ENCODE results near the gene PARD3B. TPM values are rescaled to one million over a fixed set of nuclear protein-coding genes. Genes with fewer than 3 reads are reported as not detected.
"Not testable (repeated sequence)": the region's sequence is repeated elsewhere in the genome, so short reads cannot be mapped to it uniquely, and the experiment has no call there.

PARD3B gene
- total RNA-seq, 6 experiments from 2014 or later: 5.3 to 11.2 (median 8.3) TPM

DNA sequence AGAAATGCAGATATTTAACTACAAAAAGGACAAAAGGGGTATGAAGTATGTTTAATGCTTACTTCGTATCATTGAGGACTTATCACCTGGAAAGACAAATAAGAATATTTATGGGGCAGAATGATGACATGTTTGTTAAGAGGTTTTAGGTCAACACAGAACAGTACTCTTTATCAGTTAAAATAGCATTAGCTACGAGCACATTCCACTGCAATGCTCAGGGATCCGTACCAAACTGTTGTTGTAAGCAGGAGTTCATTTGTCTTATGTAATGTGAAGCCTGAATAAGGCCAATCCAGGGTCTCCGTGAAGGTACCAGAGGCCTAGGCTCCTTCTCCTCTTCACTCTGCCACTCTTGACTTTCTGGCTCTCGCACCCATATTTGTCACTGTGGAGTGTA, 671.3 kb downstream of the PARD3B start:
- DNase-seq (no peak), ATAC-seq (no peak)
- Histone ChIP-seq H3K4me3 (no peak overlapping the region), H3K36me3 (no peaks in the 10 kb centered on the region), H3K9me3 (no peaks in the 10 kb centered on the region), H3K4me1 (no peaks in the 10 kb centered on the region), H3K27ac (no peak overlapping the region), H3K27me3 (no peaks in the 10 kb centered on the region)
- WGBS (ENCODE audit: insufficient coverage, low coverage, low lambda C conversion rate, missing lambda C conversion rate): 65% methylated on average over 5 of the region's 5 CpGs
- TF ChIP-seq POLR2A (IDR thresholded peaks at IDR 0.05): no peak
- intact Hi-C loops (cut with DNase I): no loop called here

DNA sequence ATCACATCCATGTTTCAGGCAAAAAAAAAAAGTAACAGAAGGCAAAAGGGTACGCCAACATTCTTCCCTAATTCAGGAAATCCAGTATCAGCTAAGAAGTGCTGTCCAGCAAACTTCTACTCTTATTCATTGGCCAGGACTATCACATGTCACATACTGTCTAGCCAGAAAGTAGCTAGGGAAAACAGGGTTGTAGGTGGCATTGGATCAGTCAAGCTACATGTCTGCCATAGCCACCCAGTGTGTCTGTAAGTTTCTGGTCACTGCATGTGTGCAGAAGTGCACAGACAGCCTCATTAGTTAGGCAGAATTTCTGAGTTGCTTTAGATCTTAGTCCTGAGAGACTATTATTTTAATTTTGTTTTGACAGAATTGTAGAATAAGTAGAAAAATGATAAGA, 671.7 kb downstream of the PARD3B start:
- ATAC-seq (no peak), DNase-seq (no peak)
- intact Hi-C loops (cut with DNase I): no loop called here
- Histone ChIP-seq H3K9me3 (no peaks in the 10 kb centered on the region), H3K36me3 (no peaks in the 10 kb centered on the region), H3K4me1 (no peaks in the 10 kb centered on the region), H3K27me3 (no peaks in the 10 kb centered on the region), H3K4me3 (no peak overlapping the region), H3K27ac (no peak overlapping the region)
- WGBS (ENCODE audit: insufficient coverage, low coverage, low lambda C conversion rate, missing lambda C conversion rate): 47% methylated on average over 1 of the region's 1 CpG
- no peak for TF ChIP-seq POLR2A (IDR thresholded peaks at IDR 0.05)
- TF ChIP-seq, protein P1, sequence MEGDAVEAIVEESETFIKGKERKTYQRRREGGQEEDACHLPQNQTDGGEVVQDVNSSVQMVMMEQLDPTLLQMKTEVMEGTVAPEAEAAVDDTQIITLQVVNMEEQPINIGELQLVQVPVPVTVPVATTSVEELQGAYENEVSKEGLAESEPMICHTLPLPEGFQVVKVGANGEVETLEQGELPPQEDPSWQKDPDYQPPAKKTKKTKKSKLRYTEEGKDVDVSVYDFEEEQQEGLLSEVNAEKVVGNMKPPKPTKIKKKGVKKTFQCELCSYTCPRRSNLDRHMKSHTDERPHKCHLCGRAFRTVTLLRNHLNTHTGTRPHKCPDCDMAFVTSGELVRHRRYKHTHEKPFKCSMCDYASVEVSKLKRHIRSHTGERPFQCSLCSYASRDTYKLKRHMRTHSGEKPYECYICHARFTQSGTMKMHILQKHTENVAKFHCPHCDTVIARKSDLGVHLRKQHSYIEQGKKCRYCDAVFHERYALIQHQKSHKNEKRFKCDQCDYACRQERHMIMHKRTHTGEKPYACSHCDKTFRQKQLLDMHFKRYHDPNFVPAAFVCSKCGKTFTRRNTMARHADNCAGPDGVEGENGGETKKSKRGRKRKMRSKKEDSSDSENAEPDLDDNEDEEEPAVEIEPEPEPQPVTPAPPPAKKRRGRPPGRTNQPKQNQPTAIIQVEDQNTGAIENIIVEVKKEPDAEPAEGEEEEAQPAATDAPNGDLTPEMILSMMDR (IDR thresholded peaks at IDR 0.05): no peak

DNA sequence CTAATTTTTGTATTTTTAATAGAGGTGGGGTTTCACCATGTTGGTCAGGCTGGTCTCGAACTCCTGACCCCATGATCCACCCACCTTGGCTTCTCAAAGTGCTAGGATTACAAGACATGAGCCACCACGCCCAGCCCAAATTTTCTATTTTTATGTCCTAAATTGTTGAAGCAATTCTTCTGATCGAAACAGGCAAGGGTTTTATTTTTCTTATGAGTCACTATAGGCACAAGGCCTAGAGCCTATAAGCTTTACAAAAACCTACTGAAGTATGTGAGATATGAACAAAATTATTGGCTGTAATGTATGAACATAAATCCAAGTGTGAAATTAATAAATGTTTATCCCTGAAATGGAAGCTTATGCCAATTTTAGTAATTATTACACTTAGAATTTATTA, 672.8 kb downstream of the PARD3B start:
- no peaks in the 10 kb centered on the region for H3K36me3 ChIP-seq
- no peaks in the 10 kb centered on the region for H3K27me3 ChIP-seq
- ATAC-seq (no peak), DNase-seq (no peak)
- TF ChIP-seq POLR2A (IDR thresholded peaks at IDR 0.05): no peak
- TF ChIP-seq, protein P1 (IDR thresholded peaks at IDR 0.05): no peak
- 84% methylated on average over 2 of the region's 3 CpGs for WGBS (ENCODE audit: insufficient coverage, low coverage, low lambda C conversion rate, missing lambda C conversion rate)
- H3K4me3 ChIP-seq: no peak overlapping the region
- H3K27ac ChIP-seq: no peak overlapping the region
- no peaks in the 10 kb centered on the region for H3K4me1 ChIP-seq
- intact Hi-C loops (cut with DNase I): no loop called here
- H3K9me3 ChIP-seq: no peaks in the 10 kb centered on the region

DNA sequence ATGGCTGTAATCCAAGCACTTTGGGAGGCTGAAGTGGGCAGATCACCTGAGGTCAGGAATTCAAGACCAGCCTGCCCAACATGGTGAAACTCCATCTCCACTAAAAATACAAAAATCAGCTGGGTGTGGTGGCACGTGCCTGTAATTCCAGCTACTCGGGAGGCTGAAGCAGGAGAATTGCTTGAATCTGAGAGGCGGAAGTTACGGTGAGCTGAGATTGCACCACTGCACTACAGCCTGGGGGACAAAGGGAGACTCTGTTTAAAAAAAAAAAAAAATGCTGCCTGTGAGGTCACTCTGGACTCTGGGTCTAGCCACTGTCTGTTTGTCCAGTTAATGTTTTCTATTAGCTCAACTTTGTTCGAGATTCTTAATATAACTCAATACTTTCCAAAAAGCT, 673.5 kb downstream of the PARD3B start:
- DNase-seq; H3K4me1 ChIP-seq; H3K27ac ChIP-seq; ATAC-seq; H3K36me3 ChIP-seq; H3K9me3 ChIP-seq; H3K27me3 ChIP-seq; H3K4me3 ChIP-seq; intact Hi-C loops (cut with DNase I): not testable (repeated sequence)
- WGBS (ENCODE audit: insufficient coverage, low coverage, low lambda C conversion rate, missing lambda C conversion rate): 82% methylated on average over 2 of the region's 5 CpGs

DNA sequence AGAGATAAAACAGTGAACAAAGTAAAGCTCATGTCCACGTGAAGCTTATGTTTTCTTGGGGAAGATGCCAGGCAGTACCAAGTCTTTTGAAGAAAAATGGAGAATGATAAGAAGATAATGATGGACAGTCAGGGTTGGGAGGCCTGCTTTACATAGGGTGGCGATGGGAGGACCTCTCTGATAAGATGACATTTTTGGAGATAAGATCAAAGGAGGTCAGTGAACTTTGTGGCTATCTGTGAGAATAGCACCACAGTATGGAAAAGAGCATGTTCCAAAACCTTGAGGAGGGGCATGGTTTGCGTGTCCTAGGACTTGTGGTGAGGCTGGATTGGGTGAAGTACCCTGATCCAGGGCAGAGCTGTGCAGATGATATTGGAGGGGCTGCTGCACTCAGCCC, 675.3 kb downstream of the PARD3B start:
- WGBS (ENCODE audit: insufficient coverage, low coverage, low lambda C conversion rate, missing lambda C conversion rate): 36% methylated on average over 2 of the region's 3 CpGs
- no peak overlapping the region for H3K27ac ChIP-seq
- H3K4me1 ChIP-seq: no peaks in the 10 kb centered on the region
- DNase-seq (no peak), ATAC-seq (no peak)
- H3K4me3 ChIP-seq: no peak overlapping the region
- no peaks in the 10 kb centered on the region for H3K27me3 ChIP-seq
- intact Hi-C loops (cut with DNase I): no loop called here
- H3K9me3 ChIP-seq: no peaks in the 10 kb centered on the region
- TF ChIP-seq POLR2A (IDR thresholded peaks at IDR 0.05): no peak
- TF ChIP-seq, protein P1 (IDR thresholded peaks at IDR 0.05): no peak
- no peaks in the 10 kb centered on the region for H3K36me3 ChIP-seq

DNA sequence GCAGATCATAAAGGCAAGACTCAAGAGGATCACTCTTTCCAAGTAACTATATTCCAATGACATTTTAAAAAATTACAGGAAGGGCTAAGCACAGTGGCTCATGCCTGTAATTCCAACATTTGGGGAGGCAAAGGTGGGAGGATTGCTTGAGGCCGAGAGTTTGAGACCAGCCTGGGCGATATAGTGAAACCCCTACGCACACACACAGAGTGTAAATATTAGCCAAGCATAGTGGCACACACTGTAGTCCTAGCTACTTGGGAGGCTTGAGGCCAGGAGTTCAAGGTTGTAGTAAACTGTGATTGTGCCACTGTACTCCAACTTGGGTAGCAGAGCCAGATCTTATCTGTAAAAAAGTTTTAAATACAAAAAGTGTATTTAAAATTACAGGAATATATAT, 686.8 kb downstream of the PARD3B start:
- intact Hi-C loops (cut with DNase I): no loop called here
- Histone ChIP-seq H3K27me3 (no peaks in the 10 kb centered on the region), H3K27ac (no peak overlapping the region), H3K36me3 (no peaks in the 10 kb centered on the region), H3K4me1 (no peaks in the 10 kb centered on the region), H3K4me3 (no peak overlapping the region), H3K9me3 (no peaks in the 10 kb centered on the region)
- no peak for DNase-seq
- ATAC-seq: no peak
- 81% methylated on average over 2 of the region's 3 CpGs for WGBS (ENCODE audit: insufficient coverage, low coverage, low lambda C conversion rate, missing lambda C conversion rate)
- TF ChIP-seq POLR2A (IDR thresholded peaks at IDR 0.05): no peak
- TF ChIP-seq, protein P1 (IDR thresholded peaks at IDR 0.05): no peak
